HepG2 (cell line): ENCODE data around the gene TM4SF4. TPM values are rescaled to one million over a fixed set of nuclear protein-coding genes. Genes with fewer than 3 reads are reported as not detected.

ENCODE experiments used
- ATAC-seq: fragments of 200-7000 bp; cut with Tn5 transposase; 3 replicates; pipeline ENCODE4 v1.9.1; 2020; ENCODE audit warnings: mild to moderate bottlenecking, moderate library complexity
- BruUV-seq: library from RNA; stranded (reverse); fragments of 400-500 nt; replicated peaks from 2 replicates; lab custom pipeline; 2021; lab: Mats Ljungman, UMichigan
- CTCF ChIA-PET: fragments of 300-600 bp; formaldehyde crosslinking; extraction: SDS; loops from one replicate; lab custom pipeline; 2021; ENCODE audit warnings: low total read pairs, inconsistent platforms, low intra/inter-chr PET ratio; lab: Yijun Ruan, JAX
- POLR2A ChIA-PET: fragments of 350-600 bp; sonication (Branson Sonifier 250); formaldehyde crosslinking; loops from one replicate; lab custom pipeline; 2020; ENCODE audit warnings: antibody characterized with exemption, inconsistent platforms; lab: Yijun Ruan, JAX
- DNase-seq: peaks from one replicate; pipeline ENCODE4 v3.0.0-alpha.2; 2015; ENCODE audit warnings: low spot score
- FAIRE-seq: peaks from 3 replicates; lab custom pipeline; 2011; peaks lifted over from hg19 to GRCh38; lab: Jason Lieb, UNC
- H2AFZ ChIP-seq: one replicate; pipeline ENCODE4 v1.6.1; 2011; ENCODE audit warnings: low read length, inconsistent platforms
- H3K27ac ChIP-seq: fragments of 300-600 bp; 3 replicates; pipeline ENCODE4 v1.8.0; 2011; ENCODE audit warnings: mixed run types, mild to moderate bottlenecking, mixed read lengths, low read length, inconsistent platforms; ENCODE audit not compliant: insufficient read depth; ENCODE audit errors: extremely low read length
- H3K27me3 ChIP-seq, 2 experiments: fragments of 200-600 bp in 1 of 2; 2 replicates in 1 of 2; 3 replicates in 1 of 2; pipeline versions ENCODE4 v1.6.0 to v1.8.0; 2011; ENCODE audit warnings: low read length in 2 of 2, mild to moderate bottlenecking in 2 of 2, moderate library complexity in 2 of 2, inconsistent platforms in 1 of 2; ENCODE audit not compliant: insufficient read depth in 2 of 2, control insufficient read depth in 1 of 2
- H3K36me3 ChIP-seq, 2 experiments: fragments of 200-600 bp in 1 of 2; replicated peaks in 1 of 2; 2 replicates in 1 of 2; 3 replicates in 1 of 2; pipeline versions ENCODE4 v1.5.1 to v1.8.0; 2011; ENCODE audit warnings: low read length in 2 of 2, inconsistent platforms in 1 of 2; ENCODE audit not compliant: insufficient read depth in 2 of 2, control insufficient read depth in 1 of 2
- H3K4me1 ChIP-seq: 2 replicates; pipeline ENCODE4 v1.5.1; 2012; ENCODE audit warnings: low read length, inconsistent platforms; ENCODE audit not compliant: insufficient read depth
- H3K4me2 ChIP-seq: 2 replicates; pipeline ENCODE4 v1.6.0; 2011; ENCODE audit warnings: low read depth, low read length, inconsistent platforms
- H3K4me3 ChIP-seq, 3 experiments: fragments of 200-600 bp in 1 of 3; sonication (generic), shearing (Covaris generic) in 1 of 3; replicated peaks in 1 of 3; 2 replicates each; pipeline ENCODE4 v1.5.1; 2011 to 2016; ENCODE audit warnings: low read length in 3 of 3, inconsistent platforms in 2 of 3, low read depth in 2 of 3, mild to moderate bottlenecking in 2 of 3, control low read depth in 1 of 3, mixed read lengths in 1 of 3; ENCODE audit not compliant: insufficient read depth in 1 of 3
- H3K79me2 ChIP-seq: one replicate; pipeline ENCODE4 v1.6.1; 2011; ENCODE audit warnings: low read length, inconsistent platforms; ENCODE audit not compliant: insufficient read depth
- H3K9ac ChIP-seq: 2 replicates; pipeline ENCODE4 v1.6.0; 2011; ENCODE audit warnings: mild to moderate bottlenecking, low read depth, low read length, inconsistent platforms; ENCODE audit not compliant: insufficient read depth
- H3K9me3 ChIP-seq: 2 replicates; pipeline ENCODE4 v1.5.1; 2012; ENCODE audit warnings: mild to moderate bottlenecking, low read length
- H4K20me1 ChIP-seq: 2 replicates; pipeline ENCODE4 v1.6.0; 2011; ENCODE audit warnings: inconsistent platforms, mild to moderate bottlenecking, low read length, moderate library complexity; ENCODE audit not compliant: insufficient read depth
- ATF4 ChIP-seq, 2 experiments: fragments of 450-650 bp in 1 of 2; sonication (generic) in 1 of 2; formaldehyde crosslinking; IDR thresholded peaks; 2 replicates each; pipeline versions ENCODE4 v1.5.0 to v1.8.0; 2020 to 2022; ENCODE audit warnings: mild to moderate bottlenecking in 1 of 2, missing genetic modification reagents in 1 of 2
- DPF2 ChIP-seq: sonication (generic); formaldehyde crosslinking; IDR thresholded peaks from 2 replicates; pipeline ENCODE4 v1.4.0; 2020; ENCODE audit warnings: mild to moderate bottlenecking, low read depth, missing genetic modification reagents, borderline replicate concordance
- THAP9 ChIP-seq: sonication (generic); formaldehyde crosslinking; IDR thresholded peaks from 2 replicates; pipeline ENCODE4; 2020; ENCODE audit warnings: missing genetic modification reagents, mild to moderate bottlenecking, borderline replicate concordance
- ZNF672 ChIP-seq: sonication (generic); formaldehyde crosslinking; IDR thresholded peaks from 2 replicates; pipeline ENCODE4 v1.8.1; 2022; ENCODE audit warnings: missing genetic modification reagents
- WGBS: methylation state at CpG from one replicate; pipeline ENCODE4 v1.1.6; 2017; ENCODE audit warnings: low lambda C conversion rate; 5-methylcytosine and 5-hydroxymethylcytosine counted together
- in situ Hi-C: cut with HindIII; loops from 2 replicates; pipeline ENCODE4 v1.10.0; 2017; ENCODE audit warnings: low pct_unique_long_range_greater_than_20kb; ENCODE audit not compliant: extremely low pct_ligation_motif_present
- intact Hi-C: fragments of 100-400 bp; cut with micrococcal nuclease; formaldehyde crosslinking; loops from one replicate; pipeline ENCODE4 v1.10.0; 2022; ENCODE audit not compliant: unreplicated experiment
- polyA plus RNA-seq, 8 experiments: library from polyadenylated mRNA; depleted of rRNA in 3 of 8; stranded (reverse) in 7 of 8; unstranded in 1 of 8; fragments of >200 nt; fragmentation: Illumina TruSeq in 4 of 8; extraction: Trizol in 4 of 8; gene quantifications; 2 replicates each; pipeline versions ENCODE4 v1.2.1 to v1.2.3, GENCODE V29; 2011 to 2016; ENCODE audit warnings: low read depth in 4 of 8, missing spikeins in 1 of 8, mixed read lengths in 1 of 8; ENCODE audit not compliant: insufficient read depth in 1 of 8
- total RNA-seq, 5 experiments: library from RNA; depleted of rRNA; stranded (reverse); fragments of >200 nt; fragmentation: Illumina TruSeq; extraction: Trizol; gene quantifications; 2 replicates each; pipeline ENCODE4 v1.2.3, GENCODE V29; 2016; ENCODE audit warnings: low read depth in 1 of 5
- TF ChIP-seq, protein P1 (sequence below): IDR thresholded peaks from 2 replicates; pipeline ENCODE4 v1.6.1; 2016; ENCODE audit warnings: low read depth, missing genetic modification reagents, missing compliant biosample characterization

The TM4SF4 gene
- total and polyA plus RNA-seq, 2 of the 13 experiments (the other 11 are each of a cell fraction or from before 2014, with no cell fraction given), result 0.63 to 0.95 TPM

DNA sequence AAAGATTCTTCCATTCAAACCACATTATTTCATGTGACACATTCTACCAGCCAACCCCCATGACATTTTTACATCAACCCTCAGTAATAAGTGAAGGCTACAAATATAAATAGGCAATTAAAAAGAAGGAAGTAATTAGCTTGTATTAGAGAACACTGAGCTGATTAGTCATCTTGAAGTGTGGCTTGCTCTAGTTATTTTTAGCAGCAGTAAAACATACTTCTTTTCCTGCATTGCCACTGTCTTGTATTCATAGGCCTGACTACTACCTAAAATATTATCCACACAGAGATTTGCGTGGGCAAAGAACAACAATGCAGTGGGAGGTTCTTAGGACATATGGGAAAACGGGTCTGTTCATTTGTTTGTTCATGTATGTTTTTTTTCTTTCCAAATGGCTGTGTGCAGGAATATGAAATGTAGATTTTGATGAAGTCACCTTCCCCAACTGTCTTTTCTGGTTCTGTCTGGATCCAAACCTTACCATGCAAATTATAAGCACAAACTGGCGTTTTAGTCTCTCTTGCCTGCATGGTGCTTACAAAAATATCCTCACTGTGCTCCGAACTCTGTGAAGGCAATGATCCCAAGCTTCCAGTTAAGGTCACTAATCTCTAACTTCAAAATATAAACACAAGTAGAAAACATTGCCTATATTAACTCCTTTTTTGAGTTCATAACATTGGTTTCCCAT lies 31.5 kb upstream of the TM4SF4 start (continued):
- TF ChIP-seq ATF4 (CRISPR knock-in tag; IDR thresholded peaks at IDR 0.05), result no peak
- no peak for TF ChIP-seq DPF2
- no peak for TF ChIP-seq THAP9
- TF ChIP-seq ZNF672, result no peak

DNA sequence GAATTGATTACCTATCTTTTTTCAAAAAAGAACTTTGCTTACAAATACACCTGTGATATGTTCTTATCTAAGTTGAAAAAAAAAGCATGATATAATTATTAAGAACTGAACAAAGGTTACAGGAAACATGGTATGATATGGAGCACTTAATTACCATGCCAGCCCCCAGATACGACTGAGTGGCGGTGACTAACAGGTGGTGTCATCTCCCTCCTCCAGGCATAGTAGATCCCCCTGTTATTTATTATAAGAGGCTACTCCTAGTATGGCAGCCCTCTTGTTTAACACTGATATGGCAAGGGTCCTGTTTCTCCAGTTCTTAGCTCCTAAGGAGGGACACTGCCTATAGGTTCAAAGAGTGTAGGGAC lies 31.0 kb upstream of the TM4SF4 start:
- Histone ChIP-seq H3K4me1 (peaks cover 15% of the 10 kb centered on the region; the same call in 1 of the 2 replicates), H3K4me3 (no peak overlapping the region), H4K20me1 (no peaks in the 10 kb centered on the region), H3K9ac (no peak overlapping the region), H3K4me2 (no peak overlapping the region; the same call in 1 of the 2 replicates), H3K9me3 (no peaks in the 10 kb centered on the region), H3K27ac (no peak overlapping the region), H3K79me2 (no peaks in the 10 kb centered on the region), H2AFZ (no peak overlapping the region), H3K36me3 (no peaks in the 10 kb centered on the region), H3K27me3 (no peaks in the 10 kb centered on the region)
- ATAC-seq (no peak), FAIRE-seq (no peak), DNase-seq (no peak)
- ChIA-PET POLR2A (no interaction called here), CTCF (no interaction called here)
- WGBS, result 62% methylated on average over 2 of the region's 2 CpGs
- in situ Hi-C loops (no loop called here), intact Hi-C loops (no loop called here)
- BruUV-seq, result no TSS peak
- TF ChIP-seq, protein P1, sequence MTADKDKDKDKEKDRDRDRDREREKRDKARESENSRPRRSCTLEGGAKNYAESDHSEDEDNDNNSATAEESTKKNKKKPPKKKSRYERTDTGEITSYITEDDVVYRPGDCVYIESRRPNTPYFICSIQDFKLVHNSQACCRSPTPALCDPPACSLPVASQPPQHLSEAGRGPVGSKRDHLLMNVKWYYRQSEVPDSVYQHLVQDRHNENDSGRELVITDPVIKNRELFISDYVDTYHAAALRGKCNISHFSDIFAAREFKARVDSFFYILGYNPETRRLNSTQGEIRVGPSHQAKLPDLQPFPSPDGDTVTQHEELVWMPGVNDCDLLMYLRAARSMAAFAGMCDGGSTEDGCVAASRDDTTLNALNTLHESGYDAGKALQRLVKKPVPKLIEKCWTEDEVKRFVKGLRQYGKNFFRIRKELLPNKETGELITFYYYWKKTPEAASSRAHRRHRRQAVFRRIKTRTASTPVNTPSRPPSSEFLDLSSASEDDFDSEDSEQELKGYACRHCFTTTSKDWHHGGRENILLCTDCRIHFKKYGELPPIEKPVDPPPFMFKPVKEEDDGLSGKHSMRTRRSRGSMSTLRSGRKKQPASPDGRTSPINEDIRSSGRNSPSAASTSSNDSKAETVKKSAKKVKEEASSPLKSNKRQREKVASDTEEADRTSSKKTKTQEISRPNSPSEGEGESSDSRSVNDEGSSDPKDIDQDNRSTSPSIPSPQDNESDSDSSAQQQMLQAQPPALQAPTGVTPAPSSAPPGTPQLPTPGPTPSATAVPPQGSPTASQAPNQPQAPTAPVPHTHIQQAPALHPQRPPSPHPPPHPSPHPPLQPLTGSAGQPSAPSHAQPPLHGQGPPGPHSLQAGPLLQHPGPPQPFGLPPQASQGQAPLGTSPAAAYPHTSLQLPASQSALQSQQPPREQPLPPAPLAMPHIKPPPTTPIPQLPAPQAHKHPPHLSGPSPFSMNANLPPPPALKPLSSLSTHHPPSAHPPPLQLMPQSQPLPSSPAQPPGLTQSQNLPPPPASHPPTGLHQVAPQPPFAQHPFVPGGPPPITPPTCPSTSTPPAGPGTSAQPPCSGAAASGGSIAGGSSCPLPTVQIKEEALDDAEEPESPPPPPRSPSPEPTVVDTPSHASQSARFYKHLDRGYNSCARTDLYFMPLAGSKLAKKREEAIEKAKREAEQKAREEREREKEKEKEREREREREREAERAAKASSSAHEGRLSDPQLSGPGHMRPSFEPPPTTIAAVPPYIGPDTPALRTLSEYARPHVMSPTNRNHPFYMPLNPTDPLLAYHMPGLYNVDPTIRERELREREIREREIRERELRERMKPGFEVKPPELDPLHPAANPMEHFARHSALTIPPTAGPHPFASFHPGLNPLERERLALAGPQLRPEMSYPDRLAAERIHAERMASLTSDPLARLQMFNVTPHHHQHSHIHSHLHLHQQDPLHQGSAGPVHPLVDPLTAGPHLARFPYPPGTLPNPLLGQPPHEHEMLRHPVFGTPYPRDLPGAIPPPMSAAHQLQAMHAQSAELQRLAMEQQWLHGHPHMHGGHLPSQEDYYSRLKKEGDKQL, result no peak
